HepG2 (cell line): ENCODE results near the gene FBXO24. TPM values are rescaled to one million over a fixed set of nuclear protein-coding genes. Genes with fewer than 3 reads are reported as not detected.
A peak's percentile ranks its signal among the peaks of the same experiment; 100 is the strongest.

ENCODE experiments used
- BCL3 ChIP-seq: sonication (generic); formaldehyde crosslinking; IDR thresholded peaks from 2 replicates; pipeline ENCODE4 v1.5.1; 2020; ENCODE audit warnings: mild to moderate bottlenecking, missing genetic modification reagents, moderate library complexity
- CCAR2 ChIP-seq: fragments of 200-400 bp; formaldehyde crosslinking; optimal IDR thresholded peaks from 2 replicates; pipeline ENCODE3; 2018; ENCODE audit warnings: low read depth, mild to moderate bottlenecking, low read length, moderate library complexity
- DRAP1 ChIP-seq: IDR thresholded peaks from 2 replicates; pipeline ENCODE4 v1.6.1; 2016; ENCODE audit warnings: missing genetic modification reagents, missing compliant biosample characterization
- FOXJ3 ChIP-seq: sonication (generic); formaldehyde crosslinking; IDR thresholded peaks from 2 replicates; pipeline ENCODE4 v1.4.0; 2020; ENCODE audit warnings: missing genetic modification reagents, mild to moderate bottlenecking, borderline replicate concordance
- GABPB1 ChIP-seq: IDR thresholded peaks from 2 replicates; pipeline ENCODE4 v1.6.1; 2016; ENCODE audit warnings: mild to moderate bottlenecking, missing genetic modification reagents, moderate library complexity, missing compliant biosample characterization
- HIVEP1 ChIP-seq: sonication (generic); formaldehyde crosslinking; IDR thresholded peaks from 2 replicates; pipeline ENCODE4 v1.4.0; 2020; ENCODE audit warnings: mild to moderate bottlenecking, missing genetic modification reagents
- HNF1B ChIP-seq: sonication (generic); formaldehyde crosslinking; IDR thresholded peaks from 2 replicates; pipeline ENCODE4 v1.5.1; 2020; ENCODE audit warnings: mild to moderate bottlenecking, moderate library complexity, missing genetic modification reagents
- KLF12 ChIP-seq: sonication (generic); formaldehyde crosslinking; IDR thresholded peaks from 2 replicates; pipeline ENCODE4 v1.4.0; 2020; ENCODE audit warnings: missing genetic modification reagents, borderline replicate concordance
- MTA1 ChIP-seq: sonication (generic); formaldehyde crosslinking; IDR thresholded peaks from 2 replicates; pipeline ENCODE4 v1.4.0; 2020; ENCODE audit warnings: missing genetic modification reagents, mild to moderate bottlenecking, borderline replicate concordance
- PATZ1 ChIP-seq: sonication (generic); formaldehyde crosslinking; IDR thresholded peaks from 2 replicates; pipeline ENCODE4 v1.4.0; 2020; ENCODE audit warnings: missing genetic modification reagents
- RBFOX2 ChIP-seq: fragments of 200-400 bp; formaldehyde crosslinking; IDR thresholded peaks from 2 replicates; pipeline ENCODE4 v1.6.1; 2017; ENCODE audit warnings: low read depth, mild to moderate bottlenecking, low read length
- SMC3 ChIP-seq: IDR thresholded peaks from 2 replicates; pipeline ENCODE4 v1.6.1; 2011; ENCODE audit warnings: low read length, improper control_type of control experiment
- TAF1 ChIP-seq: sonication (generic); formaldehyde crosslinking; IDR thresholded peaks from 2 replicates; pipeline ENCODE4 v1.4.0; 2020; ENCODE audit warnings: missing genetic modification reagents
- ZBTB20 ChIP-seq: sonication (generic); formaldehyde crosslinking; IDR thresholded peaks from 2 replicates; pipeline ENCODE4 v1.8.1; 2023; ENCODE audit warnings: missing genetic modification reagents, low read depth, mild to moderate bottlenecking, borderline replicate concordance
- ZNF263 ChIP-seq: sonication (generic); formaldehyde crosslinking; IDR thresholded peaks from 2 replicates; pipeline ENCODE4 v1.4.0; 2020; ENCODE audit warnings: missing genetic modification reagents
- ZNF431 ChIP-seq: sonication (generic); formaldehyde crosslinking; IDR thresholded peaks from 2 replicates; pipeline ENCODE4 v1.9.0; 2022; ENCODE audit warnings: missing genetic modification reagents, low read depth, mild to moderate bottlenecking, borderline replicate concordance
- ZNF569 ChIP-seq: sonication (generic); formaldehyde crosslinking; IDR thresholded peaks from 2 replicates; pipeline ENCODE4 v1.5.0; 2020; ENCODE audit warnings: mild to moderate bottlenecking, missing genetic modification reagents, moderate library complexity, borderline replicate concordance
- ZNF577 ChIP-seq: sonication (generic); formaldehyde crosslinking; IDR thresholded peaks from 2 replicates; pipeline ENCODE4 v1.4.0; 2020; ENCODE audit warnings: mild to moderate bottlenecking, low read depth, missing genetic modification reagents, borderline replicate concordance
- ZNF749 ChIP-seq: sonication (generic); formaldehyde crosslinking; IDR thresholded peaks from 2 replicates; pipeline ENCODE4 v1.8.0; 2022; ENCODE audit warnings: mild to moderate bottlenecking, missing genetic modification reagents, moderate library complexity, borderline replicate concordance
- polyA plus RNA-seq, 8 experiments: library from polyadenylated mRNA; depleted of rRNA in 3 of 8; stranded (reverse) in 7 of 8; unstranded in 1 of 8; fragments of >200 nt; fragmentation: Illumina TruSeq in 4 of 8; extraction: Trizol in 4 of 8; gene quantifications; 2 replicates each; pipeline versions ENCODE4 v1.2.1 to v1.2.3, GENCODE V29; 2011 to 2016; ENCODE audit warnings: low read depth in 4 of 8, missing spikeins in 1 of 8, mixed read lengths in 1 of 8; ENCODE audit not compliant: insufficient read depth in 1 of 8
- total RNA-seq, 5 experiments: library from RNA; depleted of rRNA; stranded (reverse); fragments of >200 nt; fragmentation: Illumina TruSeq; extraction: Trizol; gene quantifications; 2 replicates each; pipeline ENCODE4 v1.2.3, GENCODE V29; 2016; ENCODE audit warnings: low read depth in 1 of 5
- TF ChIP-seq, protein P1 (sequence below): sonication (generic); formaldehyde crosslinking; IDR thresholded peaks from 2 replicates; pipeline ENCODE4 v1.8.0; 2022; ENCODE audit warnings: low read depth, missing genetic modification reagents
- TF ChIP-seq, protein P2 (sequence below): sonication (generic); formaldehyde crosslinking; IDR thresholded peaks from 2 replicates; pipeline ENCODE4 v1.4.0; 2020; ENCODE audit warnings: missing genetic modification reagents

Gene FBXO24
- total and polyA plus RNA-seq, 2 of the 13 experiments (the other 11 are each of a cell fraction or from before 2014, with no cell fraction given), result 0.20 to 0.55 TPM

DNA sequence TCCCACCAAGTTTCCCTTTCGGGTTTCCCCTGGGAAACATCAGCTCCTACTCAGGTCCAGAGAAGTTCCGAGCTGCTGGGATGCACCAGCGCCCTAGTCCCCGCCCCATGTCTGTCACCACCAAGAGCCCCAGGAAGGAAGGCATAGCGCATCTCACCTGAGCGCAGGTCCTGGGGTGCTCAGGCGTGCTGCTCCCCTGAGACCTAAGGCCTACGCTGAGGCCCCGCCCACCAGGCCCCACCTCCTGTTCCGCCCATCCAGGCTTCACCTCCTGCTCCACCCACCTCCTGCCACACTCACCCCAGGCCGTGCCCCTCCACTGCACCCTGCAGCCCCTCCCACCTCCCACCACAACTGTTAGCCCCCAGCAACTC is 56.4 kb downstream of the FBXO24 start (continued):
- TF ChIP-seq CCAR2, result no peak
- 0 out of 2 replicates have a peak, but pooled peaks have one; percentile 3 for TF ChIP-seq ZBTB20 (CRISPR knock-in tag)
- TF ChIP-seq ZNF263 (CRISPR knock-in tag), result no peak
- TF ChIP-seq GABPB1 (CRISPR knock-in tag), result peak; percentile 58; the same call in 1 of the 2 replicates
- TF ChIP-seq PATZ1, result peak; percentile 63
- TF ChIP-seq, protein P1, sequence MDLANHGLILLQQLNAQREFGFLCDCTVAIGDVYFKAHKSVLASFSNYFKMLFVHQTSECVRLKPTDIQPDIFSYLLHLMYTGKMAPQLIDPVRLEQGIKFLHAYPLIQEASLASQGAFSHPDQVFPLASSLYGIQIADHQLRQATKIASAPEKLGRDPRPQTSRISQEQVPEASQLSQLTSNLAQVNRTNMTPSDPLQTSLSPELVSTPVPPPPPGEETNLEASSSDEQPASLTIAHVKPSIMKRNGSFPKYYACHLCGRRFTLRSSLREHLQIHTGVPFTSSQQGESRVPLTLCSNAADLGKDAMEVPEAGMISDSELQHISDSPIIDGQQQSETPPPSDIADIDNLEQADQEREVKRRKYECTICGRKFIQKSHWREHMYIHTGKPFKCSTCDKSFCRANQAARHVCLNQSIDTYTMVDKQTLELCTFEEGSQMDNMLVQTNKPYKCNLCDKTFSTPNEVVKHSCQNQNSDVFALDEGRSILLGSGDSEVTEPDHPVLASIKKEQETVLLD (CRISPR knock-in tag), result no peak
- TF ChIP-seq TAF1 (CRISPR knock-in tag), result 0 out of 2 replicates have a peak, but pooled peaks have one; percentile 37
- 0 out of 2 replicates have a peak, but pooled peaks have one; percentile 68 for TF ChIP-seq KLF12
- TF ChIP-seq BCL3, result no peak
- peak; percentile 36; the same call in 1 of the 2 replicates for TF ChIP-seq MTA1 (CRISPR knock-in tag)
- no peak for TF ChIP-seq ZNF577 (CRISPR knock-in tag)
- no peak for TF ChIP-seq ZNF569
- no peak for TF ChIP-seq HNF1B
- no peak for TF ChIP-seq HIVEP1 (CRISPR knock-in tag)
- TF ChIP-seq ZNF749, result no peak
- TF ChIP-seq RBFOX2, result peak; percentile 63
- no peak for TF ChIP-seq FOXJ3 (CRISPR knock-in tag)
- TF ChIP-seq SMC3, result no peak
- TF ChIP-seq, protein P2, sequence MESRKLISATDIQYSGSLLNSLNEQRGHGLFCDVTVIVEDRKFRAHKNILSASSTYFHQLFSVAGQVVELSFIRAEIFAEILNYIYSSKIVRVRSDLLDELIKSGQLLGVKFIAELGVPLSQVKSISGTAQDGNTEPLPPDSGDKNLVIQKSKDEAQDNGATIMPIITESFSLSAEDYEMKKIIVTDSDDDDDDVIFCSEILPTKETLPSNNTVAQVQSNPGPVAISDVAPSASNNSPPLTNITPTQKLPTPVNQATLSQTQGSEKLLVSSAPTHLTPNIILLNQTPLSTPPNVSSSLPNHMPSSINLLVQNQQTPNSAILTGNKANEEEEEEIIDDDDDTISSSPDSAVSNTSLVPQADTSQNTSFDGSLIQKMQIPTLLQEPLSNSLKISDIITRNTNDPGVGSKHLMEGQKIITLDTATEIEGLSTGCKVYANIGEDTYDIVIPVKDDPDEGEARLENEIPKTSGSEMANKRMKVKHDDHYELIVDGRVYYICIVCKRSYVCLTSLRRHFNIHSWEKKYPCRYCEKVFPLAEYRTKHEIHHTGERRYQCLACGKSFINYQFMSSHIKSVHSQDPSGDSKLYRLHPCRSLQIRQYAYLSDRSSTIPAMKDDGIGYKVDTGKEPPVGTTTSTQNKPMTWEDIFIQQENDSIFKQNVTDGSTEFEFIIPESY (CRISPR knock-in tag), result no peak
- no peak for TF ChIP-seq ZNF431 (CRISPR knock-in tag)
- TF ChIP-seq DRAP1 (CRISPR knock-in tag), result peak; percentile 65
